Sigmoid colon (tissue), 7 donors: Measurements from ENCODE around the gene LPP. TPM values are rescaled to one million over a fixed set of nuclear protein-coding genes. Genes with fewer than 3 reads are reported as not detected.

Source experiments
- DNase-seq: peaks from one replicate; pipeline ENCODE4 v3.0.0-alpha.2; 2019
- H3K27ac ChIP-seq, 4 donors: fragments of 200-600 bp; sonication (generic); one replicate each; pipeline ENCODE4 v1.5.1; 2016 to 2019; ENCODE audit warnings: mild to moderate bottlenecking in 1 of 4
- H3K27me3 ChIP-seq, 3 donors: fragments of 200-600 bp; sonication (generic); one replicate each; pipeline ENCODE4 v1.5.1; 2019; ENCODE audit warnings: mild to moderate bottlenecking in 1 of 3
- H3K36me3 ChIP-seq, 4 donors: fragments of 200-600 bp; sonication (generic); one replicate each; pipeline ENCODE4 v1.5.1; 2016 to 2019
- H3K4me1 ChIP-seq, 4 donors: fragments of 200-600 bp; sonication (generic); one replicate each; pipeline ENCODE4 v1.5.1; 2017 to 2019
- H3K4me3 ChIP-seq, 4 donors: fragments of 200-600 bp; sonication (generic); one replicate each; pipeline ENCODE4 v1.5.1; 2017 to 2019; ENCODE audit warnings: mild to moderate bottlenecking in 2 of 4, moderate library complexity in 1 of 4
- H3K9me3 ChIP-seq, 4 donors: fragments of 200-600 bp in 3 of 4; sonication (generic) in 3 of 4; one replicate each; pipeline versions ENCODE4 v1.5.1 to v1.6.1; 2013 to 2019
- EP300 ChIP-seq, 4 donors: sonication (generic); formaldehyde crosslinking; IDR thresholded peaks; one replicate each; pipeline ENCODE4 v1.6.1; 2017; ENCODE audit warnings: antibody characterized with exemption in 4 of 4
- POLR2A ChIP-seq, 2 donors: fragments of 450-650 bp; IDR thresholded peaks; one replicate each; pipeline ENCODE4 v1.6.1; 2016; ENCODE audit warnings: antibody characterized with exemption in 2 of 2, mild to moderate bottlenecking in 2 of 2, moderate library complexity in 2 of 2
- POLR2AphosphoS5 ChIP-seq, 4 donors: sonication (generic); formaldehyde crosslinking; IDR thresholded peaks; one replicate each; pipeline ENCODE4 v1.6.1; 2017; ENCODE audit warnings: antibody characterized with exemption in 4 of 4
- WGBS, 2 donors: extraction: QIAGEN DNeasy Blood & Tissue Kit; methylation state at CpG; one replicate each; pipeline ENCODE4 v1.1.7; 2013; 5-methylcytosine and 5-hydroxymethylcytosine counted together
- intact Hi-C: fragments of 100-400 bp; cut with DNase I; formaldehyde crosslinking; loops from one replicate; pipeline ENCODE4 v1.15.1; 2023
- polyA plus RNA-seq, 3 donors: library from polyadenylated mRNA; stranded (reverse); fragments of 200-250 nt; gene quantifications; one replicate each; pipeline ENCODE4 v1.2.3, GENCODE V29; 2013
- total RNA-seq, 4 donors: library from RNA; depleted of rRNA; stranded (reverse); fragments of >200 nt; gene quantifications; one replicate each; pipeline ENCODE4 v1.1.0, GENCODE V29; 2016
- TF ChIP-seq, protein P1 (sequence below), 4 experiments: fragments of 450-650 bp in 3 of 4; fragments of 200-600 bp in 1 of 4; IDR thresholded peaks; one replicate each; pipeline ENCODE4 v1.5.1; 2016 to 2019; ENCODE audit warnings: antibody characterized with exemption in 4 of 4, mild to moderate bottlenecking in 3 of 4, moderate library complexity in 2 of 4
- donor health status: healthy with polysubstance abuse.
- donor health status: Bipolar disorder and iron deficiency.
- donor health status: healthy.

Gene LPP
- total and polyA plus RNA-seq, 7 donors = 5.3 to 1,773 (median 824) TPM

DNA sequence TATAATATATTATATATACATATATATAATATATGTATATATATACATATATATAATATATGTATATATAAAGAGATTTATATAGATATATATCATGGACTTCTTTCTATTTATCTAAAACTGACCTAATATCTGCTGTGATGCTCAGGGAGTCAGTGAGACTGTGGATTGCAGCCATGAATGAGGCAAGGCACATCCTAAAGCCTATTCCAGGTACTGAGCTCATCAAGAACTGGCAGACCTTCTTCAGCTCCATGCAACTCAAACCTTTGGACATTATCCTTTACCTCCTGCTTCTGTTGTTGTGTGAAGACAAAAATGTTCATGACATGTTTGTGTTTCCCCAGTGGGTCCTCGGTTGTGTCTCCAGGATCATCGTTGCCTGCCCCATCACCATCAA is 7.7 kb upstream of the LPP start:
- TF ChIP-seq, protein P1, sequence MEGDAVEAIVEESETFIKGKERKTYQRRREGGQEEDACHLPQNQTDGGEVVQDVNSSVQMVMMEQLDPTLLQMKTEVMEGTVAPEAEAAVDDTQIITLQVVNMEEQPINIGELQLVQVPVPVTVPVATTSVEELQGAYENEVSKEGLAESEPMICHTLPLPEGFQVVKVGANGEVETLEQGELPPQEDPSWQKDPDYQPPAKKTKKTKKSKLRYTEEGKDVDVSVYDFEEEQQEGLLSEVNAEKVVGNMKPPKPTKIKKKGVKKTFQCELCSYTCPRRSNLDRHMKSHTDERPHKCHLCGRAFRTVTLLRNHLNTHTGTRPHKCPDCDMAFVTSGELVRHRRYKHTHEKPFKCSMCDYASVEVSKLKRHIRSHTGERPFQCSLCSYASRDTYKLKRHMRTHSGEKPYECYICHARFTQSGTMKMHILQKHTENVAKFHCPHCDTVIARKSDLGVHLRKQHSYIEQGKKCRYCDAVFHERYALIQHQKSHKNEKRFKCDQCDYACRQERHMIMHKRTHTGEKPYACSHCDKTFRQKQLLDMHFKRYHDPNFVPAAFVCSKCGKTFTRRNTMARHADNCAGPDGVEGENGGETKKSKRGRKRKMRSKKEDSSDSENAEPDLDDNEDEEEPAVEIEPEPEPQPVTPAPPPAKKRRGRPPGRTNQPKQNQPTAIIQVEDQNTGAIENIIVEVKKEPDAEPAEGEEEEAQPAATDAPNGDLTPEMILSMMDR (IDR thresholded peaks at IDR 0.05) = no peak
- TF ChIP-seq EP300 (IDR thresholded peaks at IDR 0.05) = no peak
- TF ChIP-seq POLR2A (IDR thresholded peaks at IDR 0.05) = no peak
- TF ChIP-seq POLR2AphosphoS5 (IDR thresholded peaks at IDR 0.05) = no peak

GRCh38 chr3:188147782-188148181 is 6.2 kb upstream of the LPP start:
- WGBS, 2 donors = 90 to 91% methylated on average over 3 of the region's 3 CpGs
- DNase-seq = no peak
- TF ChIP-seq, protein P1 (IDR thresholded peaks at IDR 0.05) = no peak
- H3K4me3 ChIP-seq = no peak overlapping the region
- H3K9me3 ChIP-seq = no peaks in the 10 kb centered on the region
- no peaks in the 10 kb centered on the region for H3K36me3 ChIP-seq
- no peaks in the 10 kb centered on the region for H3K27me3 ChIP-seq
- H3K4me1 ChIP-seq = peaks cover 0 to 10% (median 8%) of the 10 kb centered on the region in 4 donors
- H3K27ac ChIP-seq = no peak overlapping the region
- intact Hi-C loops = no loop called here

More for the DNA sequence above, 7.7 kb upstream of the LPP start:
- intact Hi-C loops = no loop called here
- Histone ChIP-seq H3K27me3 (no peaks in the 10 kb centered on the region), H3K4me3 (no peak overlapping the region), H3K4me1 (no peaks in the 10 kb centered on the region), H3K9me3 (no peaks in the 10 kb centered on the region), H3K27ac (no peak overlapping the region), H3K36me3 (no peaks in the 10 kb centered on the region)
- 93 to 96% methylated on average over 2 of the region's 2 CpGs for whole genome bisulfite sequencing, 2 donors
- no peak for DNase-seq

DNA sequence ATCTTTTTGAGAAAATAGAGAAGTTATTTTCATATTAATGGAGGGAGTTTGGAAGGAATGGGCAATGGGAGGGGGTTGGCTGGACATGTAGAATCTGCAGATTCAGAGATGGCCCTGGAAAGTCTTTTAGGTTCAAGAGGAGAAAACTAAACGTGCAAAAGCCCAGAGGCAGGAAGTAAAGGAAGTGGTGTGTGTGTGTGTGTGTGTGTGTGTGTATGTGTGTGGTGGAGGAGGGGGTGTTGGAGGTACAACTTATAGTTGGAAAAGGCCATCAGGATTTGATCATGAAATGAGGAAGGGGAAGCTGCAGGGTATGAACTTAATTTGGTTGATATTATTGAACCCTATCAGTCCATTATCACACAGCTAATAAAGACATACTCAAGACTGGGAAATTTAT is 5.6 kb upstream of the LPP start:
- DNase-seq = no peak
- Histone ChIP-seq H3K27ac (no peak overlapping the region), H3K4me3 (no peak overlapping the region), H3K27me3 (no peaks in the 10 kb centered on the region), H3K4me1 (peaks cover 0 to 15% (median 9%) of the 10 kb centered on the region in 4 donors), H3K9me3 (no peaks in the 10 kb centered on the region), H3K36me3 (no peaks in the 10 kb centered on the region)
- WGBS, 2 donors = 30 to 81% methylated on average over 1 of the region's 1 CpG
- TF ChIP-seq EP300 (IDR thresholded peaks at IDR 0.05) (no peak), POLR2AphosphoS5 (IDR thresholded peaks at IDR 0.05) (no peak), POLR2A (IDR thresholded peaks at IDR 0.05) (no peak)
- TF ChIP-seq, protein P1 (IDR thresholded peaks at IDR 0.05) = no peak
- intact Hi-C loops = no loop called here

DNA sequence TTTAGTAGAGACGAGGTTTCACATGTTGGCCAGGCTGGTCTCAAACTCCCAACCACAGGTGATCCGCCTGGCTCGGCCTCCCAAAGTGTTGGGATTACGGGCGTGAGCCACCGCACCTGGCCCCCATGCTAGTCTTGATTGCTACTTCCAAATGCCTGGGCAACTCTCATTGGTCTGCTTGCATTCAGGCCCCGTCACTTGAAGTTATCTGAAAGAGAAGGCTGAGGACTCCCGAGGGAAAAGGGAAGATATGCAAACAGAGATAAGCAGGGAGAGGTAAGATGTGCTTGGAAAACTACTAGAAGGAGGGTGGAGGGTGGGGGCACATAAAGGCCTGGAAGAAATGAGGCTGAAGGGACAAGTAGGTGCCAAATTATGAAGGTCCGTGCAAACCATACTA is 4.4 kb upstream of the LPP start:
- Histone ChIP-seq H3K9me3 (no peaks in the 10 kb centered on the region), H3K27ac (peak overlapping the region in 1 of 4 donors; percentile 99), H3K36me3 (no peaks in the 10 kb centered on the region), H3K4me1 (peaks cover 0 to 17% (median 9%) of the 10 kb centered on the region in 4 donors), H3K27me3 (no peaks in the 10 kb centered on the region), H3K4me3 (no peak overlapping the region)
- WGBS, 2 donors = 88 to 90% methylated on average over 9 of the region's 9 CpGs
- DNase-seq = no peak
- TF ChIP-seq EP300 (IDR thresholded peaks at IDR 0.05) = no peak
- intact Hi-C loops = no loop called here

DNA sequence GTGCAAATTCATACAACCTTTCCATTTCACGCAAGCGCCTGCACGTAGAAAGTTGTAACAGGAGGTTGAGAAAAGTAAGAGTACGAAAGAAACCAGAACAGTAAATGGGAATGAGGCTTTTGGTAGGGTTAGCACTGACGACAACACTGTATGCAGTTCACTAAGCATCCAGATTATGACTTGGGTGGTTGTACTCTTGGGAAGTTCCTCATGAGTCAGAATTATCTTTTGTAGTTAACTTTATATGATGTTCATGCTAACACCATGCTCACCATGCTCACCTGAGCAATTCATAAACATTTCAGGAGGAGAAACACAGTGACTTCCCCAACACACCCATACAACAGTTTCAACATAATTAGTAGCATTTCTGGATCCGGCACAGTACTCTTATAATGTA is 3.0 kb upstream of the LPP start:
- WGBS, 2 donors = 81 to 87% methylated on average over 6 of the region's 6 CpGs
- peaks cover 0 to 26% (median 17%) of the 10 kb centered on the region in 4 donors for H3K4me1 ChIP-seq
- TF ChIP-seq POLR2AphosphoS5 (IDR thresholded peaks at IDR 0.05) (no peak), POLR2A (IDR thresholded peaks at IDR 0.05) (no peak), EP300 (IDR thresholded peaks at IDR 0.05) (no peak)
- TF ChIP-seq, protein P1 (IDR thresholded peaks at IDR 0.05) = no peak
- H3K36me3 ChIP-seq = no peaks in the 10 kb centered on the region
- no peak overlapping the region for H3K4me3 ChIP-seq
- intact Hi-C loops = loop anchor here (10.0 kb wide), 1 partner anchor 236 kb away; no protein-coding TSS in a partner anchor
- H3K27ac ChIP-seq = peak overlapping the region; percentile 22 to 99 (median 97)
- H3K9me3 ChIP-seq = no peaks in the 10 kb centered on the region
- H3K27me3 ChIP-seq = no peaks in the 10 kb centered on the region
- DNase-seq = no peak
